ENCODE data around the gene ARHGEF28. TPM values are rescaled to one million over a fixed set of nuclear protein-coding genes. Genes with fewer than 3 reads are reported as not detected.

The ARHGEF28 gene
- total RNA-seq, 1 experiment from 2014 or later = 0.42 TPM

DNA sequence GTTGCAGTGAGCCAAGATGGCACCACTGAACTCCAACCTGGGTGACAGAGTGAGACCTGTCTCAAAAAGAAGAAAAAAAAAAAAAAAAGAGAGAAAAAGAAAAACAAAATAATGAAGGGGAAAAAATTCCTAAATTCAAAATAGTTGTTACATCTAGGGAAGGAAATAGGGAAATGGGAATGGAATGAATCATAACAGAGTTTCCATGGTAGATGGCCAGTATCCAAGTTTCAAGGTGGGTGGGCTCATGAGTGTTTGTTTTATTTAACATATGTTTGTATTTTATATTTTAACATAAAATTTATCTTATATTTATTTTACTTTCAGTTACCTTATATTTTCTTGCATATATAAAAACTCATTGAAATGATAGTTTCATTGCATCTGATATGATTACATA lies 215.6 kb downstream of the ARHGEF28 start:
- no peak for DNase-seq
- Histone ChIP-seq H3K36me3 (replicated peaks; ENCODE audit: control insufficient read depth, insufficient read depth, low read length) (no peaks in the 10 kb centered on the region), H3K4me3 (ENCODE audit: insufficient read depth, low read depth, low read length) (no peak overlapping the region), H3K27me3 (ENCODE audit: control insufficient read depth, insufficient read depth, low read length) (no peaks in the 10 kb centered on the region)

DNA sequence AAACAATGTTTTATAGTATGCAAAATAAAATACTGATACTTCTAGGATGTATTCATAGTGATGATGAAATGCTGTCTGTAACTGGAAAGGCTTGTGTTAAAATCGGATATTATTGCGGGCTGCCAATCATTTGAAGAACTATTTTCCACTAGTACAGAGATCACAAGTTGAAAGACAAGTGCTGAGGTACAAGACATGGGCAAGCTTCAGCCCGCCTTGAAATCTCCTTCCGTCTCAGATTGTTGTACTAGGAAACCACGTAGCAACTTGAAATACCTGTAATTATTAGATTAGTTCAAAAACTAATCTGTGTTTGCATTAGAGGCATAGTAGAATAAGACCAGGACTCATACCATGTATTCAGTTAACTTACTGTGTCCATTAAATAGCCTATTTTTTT lies 218.2 kb downstream of the ARHGEF28 start:
- DNase-seq = no peak
- no peak overlapping the region for H3K4me3 ChIP-seq (ENCODE audit: insufficient read depth, low read depth, low read length)
- H3K27me3 ChIP-seq (ENCODE audit: control insufficient read depth, insufficient read depth, low read length) = no peaks in the 10 kb centered on the region
- H3K36me3 ChIP-seq (replicated peaks; ENCODE audit: control insufficient read depth, insufficient read depth, low read length) = no peaks in the 10 kb centered on the region

DNA sequence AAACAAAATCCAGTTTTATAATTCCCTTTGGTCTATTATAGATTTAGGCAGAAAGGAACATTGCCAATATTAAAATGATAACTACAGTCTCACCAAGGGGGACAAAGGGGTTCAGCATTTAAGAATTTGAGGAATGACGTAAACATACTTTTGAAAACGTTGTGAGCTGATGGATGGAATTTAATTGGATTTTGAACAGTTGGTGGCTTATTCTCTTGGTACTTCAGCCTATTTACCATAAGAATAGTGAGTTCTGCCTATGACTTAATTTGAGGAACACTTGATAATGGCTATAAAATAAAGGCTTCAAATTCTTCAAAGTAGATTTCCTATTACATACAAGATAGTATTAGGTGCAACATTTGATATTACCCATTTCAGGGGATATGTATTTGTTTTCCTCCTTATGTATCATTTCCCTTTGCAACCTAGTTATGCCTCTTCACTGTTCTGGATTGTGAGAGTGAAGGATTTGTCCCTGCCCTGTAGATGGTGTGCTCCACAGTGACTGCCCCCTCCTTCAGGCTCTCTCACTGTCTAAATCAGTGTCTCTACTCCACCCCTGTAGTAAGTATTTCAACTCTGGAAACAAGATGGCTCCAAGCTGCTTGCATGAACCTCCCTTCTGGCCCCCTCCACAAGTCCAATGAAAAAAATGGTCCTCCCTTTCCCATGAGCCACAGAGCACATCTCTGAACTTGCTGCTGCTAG lies 225.6 kb downstream of the ARHGEF28 start:
- no peaks in the 10 kb centered on the region for H3K36me3 ChIP-seq (replicated peaks; ENCODE audit: control insufficient read depth, insufficient read depth, low read length)
- peak; percentile 5 for DNase-seq
- H3K27me3 ChIP-seq (ENCODE audit: control insufficient read depth, insufficient read depth, low read length) = no peaks in the 10 kb centered on the region
- H3K4me3 ChIP-seq (ENCODE audit: insufficient read depth, low read depth, low read length) = no peak overlapping the region

DNA sequence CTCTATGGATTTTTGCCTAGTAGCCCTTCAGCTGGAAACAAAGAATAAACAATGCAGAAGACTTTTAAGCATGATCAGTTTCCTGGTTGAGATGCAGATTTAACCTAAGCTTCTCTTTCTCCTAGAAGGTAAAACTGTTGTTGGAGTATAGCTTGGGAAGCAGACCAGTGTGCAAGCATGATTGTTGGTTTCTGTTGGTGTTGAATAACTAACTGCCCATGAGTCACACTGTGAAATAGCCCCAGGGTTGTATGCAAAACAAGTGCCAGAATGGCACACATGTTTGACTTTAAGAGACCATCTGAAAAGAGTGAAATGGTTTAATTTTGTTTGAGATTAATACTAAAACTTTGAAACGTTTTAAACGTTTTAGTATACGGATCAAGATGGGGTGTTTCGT lies 227.1 kb downstream of the ARHGEF28 start:
- no peaks in the 10 kb centered on the region for H3K27me3 ChIP-seq (ENCODE audit: control insufficient read depth, insufficient read depth, low read length)
- no peaks in the 10 kb centered on the region for H3K36me3 ChIP-seq (replicated peaks; ENCODE audit: control insufficient read depth, insufficient read depth, low read length)

DNA sequence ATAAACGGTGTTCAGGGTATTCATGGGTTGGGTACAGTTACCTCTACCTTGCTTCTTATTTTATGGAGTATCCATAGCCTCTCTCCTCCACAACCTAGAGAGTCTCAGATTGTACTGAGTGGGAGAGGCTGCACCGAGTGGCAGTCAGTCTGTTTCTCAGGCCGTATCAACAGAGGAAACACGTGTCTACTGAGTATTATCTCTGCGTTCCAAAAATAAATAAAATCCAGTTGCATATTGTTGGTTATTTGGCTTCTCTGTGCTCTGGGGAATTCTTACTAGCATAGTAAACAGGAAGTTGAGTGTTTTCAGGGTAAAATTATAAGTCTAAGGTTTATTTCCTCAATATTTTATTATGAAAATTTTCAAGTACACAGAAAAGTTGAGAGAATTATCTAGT lies 231.0 kb downstream of the ARHGEF28 start:
- H3K27me3 ChIP-seq (ENCODE audit: control insufficient read depth, insufficient read depth, low read length) = no peaks in the 10 kb centered on the region
- H3K4me3 ChIP-seq (ENCODE audit: insufficient read depth, low read depth, low read length) = no peak overlapping the region
- DNase-seq = no peak
- H3K36me3 ChIP-seq (replicated peaks; ENCODE audit: control insufficient read depth, insufficient read depth, low read length) = no peaks in the 10 kb centered on the region

More for the DNA sequence above, 227.1 kb downstream of the ARHGEF28 start:
- no peak overlapping the region for H3K4me3 ChIP-seq (ENCODE audit: insufficient read depth, low read depth, low read length)
- no peak for DNase-seq

DNA sequence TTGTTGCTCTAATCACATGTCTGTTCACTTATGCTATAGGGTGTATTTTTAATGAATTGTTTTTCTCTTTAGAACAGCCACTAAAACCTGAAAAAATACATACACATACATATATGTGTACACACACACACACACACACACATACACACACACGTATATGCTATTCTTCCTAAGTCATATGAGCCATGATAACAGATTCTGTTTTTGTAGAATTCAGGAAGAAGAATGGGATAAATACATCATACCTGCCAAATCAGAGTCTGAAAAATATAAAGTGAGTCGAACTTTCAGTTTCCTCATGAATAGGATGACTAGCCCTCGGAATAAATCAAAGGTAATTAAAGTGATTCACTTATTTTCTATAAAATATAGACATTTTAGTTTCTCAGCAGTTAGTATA lies 231.4 kb downstream of the ARHGEF28 start:
- H3K27me3 ChIP-seq (ENCODE audit: control insufficient read depth, insufficient read depth, low read length) = no peaks in the 10 kb centered on the region
- H3K36me3 ChIP-seq (replicated peaks; ENCODE audit: control insufficient read depth, insufficient read depth, low read length) = no peaks in the 10 kb centered on the region
- no peak for DNase-seq
- no peak overlapping the region for H3K4me3 ChIP-seq (ENCODE audit: insufficient read depth, low read depth, low read length)

DNA sequence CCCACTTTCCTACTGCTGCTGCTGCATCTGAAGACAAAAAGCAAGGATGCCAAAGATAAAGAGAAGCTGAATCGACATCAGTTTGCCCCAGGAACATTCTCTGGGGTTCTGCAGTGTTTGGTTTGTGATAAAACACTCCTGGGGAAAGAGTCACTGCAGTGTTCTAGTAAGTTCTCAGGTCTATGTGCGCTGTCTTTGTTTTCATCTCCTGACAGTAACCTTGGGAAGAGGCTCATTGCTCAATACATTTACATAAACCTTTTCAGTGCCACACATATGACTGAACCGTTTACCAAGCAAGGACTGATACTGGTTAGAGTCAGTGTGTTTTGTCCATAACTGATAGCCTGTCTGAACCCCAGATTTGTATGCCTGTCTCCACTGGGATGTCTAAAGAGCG lies 232.1 kb downstream of the ARHGEF28 start:
- Histone ChIP-seq H3K36me3 (replicated peaks; ENCODE audit: control insufficient read depth, insufficient read depth, low read length) (no peaks in the 10 kb centered on the region), H3K4me3 (ENCODE audit: insufficient read depth, low read depth, low read length) (no peak overlapping the region), H3K27me3 (ENCODE audit: control insufficient read depth, insufficient read depth, low read length) (no peaks in the 10 kb centered on the region)
- no peak for DNase-seq

DNA sequence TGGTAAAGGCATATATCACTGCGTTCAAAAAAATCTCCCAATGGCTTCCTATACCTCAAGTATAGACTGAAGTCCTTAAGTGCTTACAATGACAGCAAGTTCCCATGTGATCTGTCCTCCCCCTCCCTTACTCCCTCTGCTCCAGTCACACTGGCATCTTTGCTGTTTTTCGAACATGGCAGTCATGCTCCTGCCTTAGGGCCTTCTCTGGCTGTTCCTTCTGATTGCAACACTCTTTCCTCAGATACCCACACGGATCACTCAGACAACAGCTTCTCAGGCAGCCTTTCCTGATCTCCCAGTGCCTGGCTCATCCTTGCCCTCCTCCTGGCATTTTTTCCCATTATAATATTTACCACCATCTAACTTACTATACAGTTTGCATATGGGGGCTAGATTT lies 232.8 kb downstream of the ARHGEF28 start:
- DNase-seq = no peak

DNA sequence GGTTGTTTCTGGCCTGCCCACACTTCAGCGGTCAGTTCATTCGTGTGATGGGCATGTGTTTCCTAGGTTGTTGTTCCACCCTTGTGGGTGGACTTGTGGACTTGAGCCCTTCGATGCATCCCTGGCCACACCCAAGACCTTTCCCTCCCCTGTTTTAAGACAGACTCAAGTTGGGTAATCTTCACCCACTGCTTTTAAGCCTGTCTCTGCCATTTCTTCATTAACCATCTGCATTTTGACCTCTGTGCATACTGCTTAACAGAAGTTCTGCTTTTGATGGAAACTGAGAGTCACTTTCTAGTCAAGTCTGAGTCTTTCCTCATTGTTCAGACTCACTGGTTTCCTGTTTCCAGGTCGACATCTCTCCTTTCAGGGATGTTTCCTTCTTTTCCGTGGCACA lies 233.7 kb downstream of the ARHGEF28 start:
- no peaks in the 10 kb centered on the region for H3K36me3 ChIP-seq (replicated peaks; ENCODE audit: control insufficient read depth, insufficient read depth, low read length)
- no peak for DNase-seq

More for the DNA sequence above, 232.8 kb downstream of the ARHGEF28 start:
- Histone ChIP-seq H3K4me3 (ENCODE audit: insufficient read depth, low read depth, low read length) (no peak overlapping the region), H3K36me3 (replicated peaks; ENCODE audit: control insufficient read depth, insufficient read depth, low read length) (no peaks in the 10 kb centered on the region), H3K27me3 (ENCODE audit: control insufficient read depth, insufficient read depth, low read length) (no peaks in the 10 kb centered on the region)

DNA sequence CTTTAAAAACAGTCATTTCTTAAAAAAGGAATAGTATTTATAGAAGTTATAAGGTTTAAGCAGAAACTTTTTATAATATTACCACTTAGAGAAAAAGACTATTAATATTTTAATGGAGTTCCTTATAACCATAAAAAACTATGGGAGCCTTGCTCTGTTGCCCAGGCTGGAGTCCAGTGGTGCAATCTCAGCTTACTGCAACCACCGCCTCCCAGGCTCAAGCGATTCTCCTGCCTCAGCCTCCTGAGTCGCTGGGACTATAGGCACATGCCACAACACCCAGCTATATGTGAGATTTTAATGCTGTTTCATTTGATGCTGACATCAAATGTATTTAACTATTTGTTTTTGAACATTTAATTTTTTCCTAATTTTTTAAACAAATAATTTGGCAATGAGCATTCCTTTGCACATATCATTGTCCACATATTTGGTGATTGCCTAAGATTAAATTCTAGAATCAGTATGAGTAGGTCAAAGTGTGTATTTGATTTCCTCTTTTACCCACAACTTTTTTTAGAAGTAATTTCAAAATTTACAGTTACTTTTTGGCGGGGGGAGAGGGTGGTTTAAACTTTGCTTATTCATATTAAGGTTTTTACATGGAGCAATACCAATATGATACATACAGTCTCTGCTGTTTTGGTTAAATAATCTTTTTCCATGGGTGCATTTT lies 235.5 kb downstream of the ARHGEF28 start:
- Histone ChIP-seq H3K4me3 (ENCODE audit: insufficient read depth, low read depth, low read length) (no peak overlapping the region), H3K36me3 (replicated peaks; ENCODE audit: control insufficient read depth, insufficient read depth, low read length) (no peaks in the 10 kb centered on the region), H3K27me3 (ENCODE audit: control insufficient read depth, insufficient read depth, low read length) (no peaks in the 10 kb centered on the region)
- DNase-seq = no peak

More for the DNA sequence above, 233.7 kb downstream of the ARHGEF28 start:
- Histone ChIP-seq H3K4me3 (ENCODE audit: insufficient read depth, low read depth, low read length) (no peak overlapping the region), H3K27me3 (ENCODE audit: control insufficient read depth, insufficient read depth, low read length) (no peaks in the 10 kb centered on the region)

DNA sequence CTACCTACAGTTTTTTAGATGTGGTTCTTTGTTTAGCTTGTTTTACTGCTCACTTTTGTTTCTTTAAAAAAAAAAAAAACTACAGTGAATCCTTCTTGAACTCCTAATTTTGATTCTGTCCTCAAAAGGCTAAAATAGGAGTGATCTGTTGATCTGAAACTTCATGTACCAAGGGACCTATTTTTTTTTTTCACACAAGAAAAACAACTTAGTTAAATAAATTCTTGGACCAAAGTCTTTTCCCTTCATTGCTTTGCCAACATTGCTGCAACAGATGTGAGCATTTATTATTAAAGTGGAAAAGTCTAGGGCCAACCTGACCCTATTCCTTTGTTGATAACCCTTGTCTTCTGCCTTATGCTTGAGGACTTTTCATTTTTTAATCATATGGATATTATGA lies 236.8 kb downstream of the ARHGEF28 start:
- Histone ChIP-seq H3K4me3 (ENCODE audit: insufficient read depth, low read depth, low read length) (no peak overlapping the region), H3K36me3 (replicated peaks; ENCODE audit: control insufficient read depth, insufficient read depth, low read length) (no peaks in the 10 kb centered on the region), H3K27me3 (ENCODE audit: control insufficient read depth, insufficient read depth, low read length) (no peaks in the 10 kb centered on the region)
- no peak for DNase-seq

DNA sequence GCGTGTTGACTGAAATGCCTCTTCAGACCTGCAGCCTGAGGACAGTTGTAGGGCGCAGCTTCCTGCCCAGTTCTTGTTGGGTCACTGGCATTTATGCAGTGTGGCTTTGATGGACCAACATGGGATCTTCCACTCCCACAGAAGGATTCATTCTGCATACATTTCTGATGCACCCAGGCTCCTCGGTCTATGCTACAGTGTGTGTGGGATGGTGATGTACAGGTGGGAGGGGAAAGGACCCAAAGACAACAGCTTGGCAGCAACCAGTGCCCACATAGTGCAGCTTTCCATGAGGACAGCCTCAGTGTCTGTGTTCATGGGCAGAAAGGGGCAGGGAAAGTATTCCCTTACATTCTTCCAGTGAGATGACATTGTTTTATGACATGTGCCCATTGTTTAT lies 237.9 kb downstream of the ARHGEF28 start:
- Histone ChIP-seq H3K36me3 (replicated peaks; ENCODE audit: control insufficient read depth, insufficient read depth, low read length) (no peaks in the 10 kb centered on the region), H3K27me3 (ENCODE audit: control insufficient read depth, insufficient read depth, low read length) (no peaks in the 10 kb centered on the region), H3K4me3 (ENCODE audit: insufficient read depth, low read depth, low read length) (no peak overlapping the region)
- no peak for DNase-seq

DNA sequence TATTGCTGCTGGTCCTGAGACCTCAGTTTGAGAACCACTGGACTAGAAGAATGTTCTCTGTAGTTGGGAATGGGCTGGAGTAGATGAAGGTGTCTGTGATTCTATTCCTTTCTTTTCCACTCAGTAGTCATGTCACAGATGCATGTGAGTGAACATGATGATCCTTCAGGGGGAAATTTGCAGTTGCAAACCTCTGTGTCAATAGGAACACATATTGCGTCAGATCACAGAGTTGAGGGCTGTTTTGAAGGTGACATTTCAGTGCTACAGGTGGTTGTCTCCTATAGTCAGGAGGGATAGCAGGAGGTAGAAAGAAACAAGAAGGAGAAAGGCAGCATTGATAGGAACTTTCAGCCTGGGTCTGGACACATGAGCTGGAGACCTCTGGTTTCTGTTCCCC lies 239.3 kb downstream of the ARHGEF28 start:
- Histone ChIP-seq H3K36me3 (replicated peaks; ENCODE audit: control insufficient read depth, insufficient read depth, low read length) (no peaks in the 10 kb centered on the region), H3K27me3 (ENCODE audit: control insufficient read depth, insufficient read depth, low read length) (no peaks in the 10 kb centered on the region), H3K4me3 (ENCODE audit: insufficient read depth, low read depth, low read length) (no peak overlapping the region)
- DNase-seq = no peak

DNA sequence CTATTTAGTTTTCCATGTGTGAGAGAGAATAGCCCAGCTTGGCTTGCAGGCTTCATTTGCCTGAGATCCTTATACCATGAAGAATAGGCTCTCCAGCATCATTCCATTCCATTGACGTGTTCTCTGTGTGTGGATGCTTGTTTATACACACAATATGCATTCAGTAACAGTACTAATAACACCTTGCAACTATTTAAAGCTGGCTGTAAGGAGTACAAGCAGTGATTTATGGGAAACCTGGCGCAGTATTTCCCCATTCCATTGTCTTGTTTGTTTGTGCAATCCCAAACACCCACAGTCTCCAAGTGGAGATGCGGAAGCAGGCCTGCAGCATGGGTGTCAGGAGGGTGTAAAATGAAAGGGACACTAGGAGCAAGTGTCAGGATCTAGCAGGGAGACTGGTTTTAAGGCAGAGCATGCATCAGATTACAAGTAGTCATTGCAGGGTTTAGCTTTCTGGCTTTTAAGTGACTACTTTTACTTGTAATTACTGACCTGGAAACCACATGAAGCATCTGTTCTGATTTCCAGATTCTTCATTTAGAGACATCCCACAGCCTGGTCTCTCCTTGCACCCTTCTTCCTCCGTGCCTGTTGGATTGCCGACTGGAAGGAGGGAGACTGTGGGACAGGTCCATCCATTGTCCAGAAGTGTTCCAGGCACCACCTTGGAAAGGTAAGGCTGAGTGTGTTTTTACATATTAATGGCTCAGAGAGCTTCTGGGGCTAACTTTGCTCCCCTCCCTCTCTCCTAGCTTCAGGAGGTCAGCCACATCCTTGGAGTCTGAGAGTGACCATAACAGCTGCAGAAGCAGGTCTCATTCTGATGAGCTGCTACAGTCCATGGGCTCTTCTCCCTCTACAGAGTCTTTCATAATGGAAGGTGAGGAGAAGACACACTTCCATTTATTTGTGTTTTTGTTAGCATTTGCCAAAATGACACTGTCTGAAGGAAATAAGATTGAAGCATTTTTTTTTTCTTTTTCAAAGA lies 241.6 kb downstream of the ARHGEF28 start:
- DNase-seq = no peak
- Histone ChIP-seq H3K27me3 (ENCODE audit: control insufficient read depth, insufficient read depth, low read length) (no peaks in the 10 kb centered on the region), H3K4me3 (ENCODE audit: insufficient read depth, low read depth, low read length) (no peak overlapping the region), H3K36me3 (replicated peaks; ENCODE audit: control insufficient read depth, insufficient read depth, low read length) (no peaks in the 10 kb centered on the region)

Measured in H7 (cell line).